B cell (primary cell): ENCODE data around the gene IPO11. TPM values are rescaled to one million over a fixed set of nuclear protein-coding genes. Genes with fewer than 3 reads are reported as not detected.
"Not testable (repeated sequence)": the region's sequence is repeated elsewhere in the genome, so short reads cannot be mapped to it uniquely, and the experiment has no call there.

ENCODE experiments used
- ATAC-seq: fragments of 200-7000 bp; cut with Tn5 transposase; one replicate; pipeline ENCODE4 v1.10.0; 2021; ENCODE audit warnings: low read depth, mild to moderate bottlenecking, moderate number of reproducible peaks, moderate library complexity
- CTCF ChIA-PET: fragments of 350-600 bp; sonication (Branson Sonifier 250); formaldehyde crosslinking; loops from one replicate; lab custom pipeline; 2021; ENCODE audit warnings: antibody characterized with exemption, inconsistent platforms; lab: Charles Lee
- POLR2A ChIA-PET: fragments of 350-600 bp; sonication (Branson Sonifier 250); formaldehyde crosslinking; loops from one replicate; lab custom pipeline; 2021; ENCODE audit warnings: antibody characterized with exemption; lab: Charles Lee
- DNase-seq: peaks from one replicate; pipeline ENCODE4 v3.0.0; 2013
- H2AFZ ChIP-seq: 2 replicates; pipeline ENCODE4 v1.6.1; 2012; ENCODE audit warnings: mild to moderate bottlenecking, low read depth, low read length; ENCODE audit not compliant: insufficient read depth, poor library complexity, severe bottlenecking
- H3K27ac ChIP-seq, 2 donors: 1 replicate in 1 of 2; 2 replicates in 1 of 2; pipeline ENCODE4 v1.5.1; 2012 to 2013; ENCODE audit warnings: low read length in 2 of 2, mild to moderate bottlenecking in 2 of 2, moderate library complexity in 1 of 2
- H3K27me3 ChIP-seq, 4 experiments: fragments of 200-600 bp in 1 of 4; sonication (generic) in 1 of 4; replicated peaks in 1 of 4; 1 replicate in 2 of 4; 2 replicates in 2 of 4; pipeline versions ENCODE4 v1.6.1 to v1.7.0; 2013 to 2016; ENCODE audit warnings: low read length in 3 of 4, mild to moderate bottlenecking in 2 of 4, mixed read lengths in 1 of 4, moderate library complexity in 1 of 4; ENCODE audit not compliant: insufficient read depth in 4 of 4, control insufficient read depth in 3 of 4; ENCODE audit errors: control extremely low read depth in 1 of 4
- H3K36me3 ChIP-seq, 2 experiments: replicated peaks in 1 of 2; 1 replicate in 1 of 2; 2 replicates in 1 of 2; pipeline versions ENCODE4 v1.6.1 to v1.7.1; 2013; ENCODE audit warnings: low read length in 1 of 2; ENCODE audit not compliant: insufficient read depth in 2 of 2, control insufficient read depth in 1 of 2; ENCODE audit errors: control extremely low read depth in 1 of 2, extremely low read depth in 1 of 2
- H3K4me1 ChIP-seq, 2 donors: fragments of 200-600 bp in 1 of 2; sonication (generic) in 1 of 2; 1 replicate in 1 of 2; 2 replicates in 1 of 2; pipeline versions ENCODE4 v1.5.1 to v1.6.1; 2013 to 2017; ENCODE audit warnings: low read length in 2 of 2; ENCODE audit not compliant: control insufficient read depth in 2 of 2, insufficient read depth in 2 of 2
- H3K4me2 ChIP-seq: replicated peaks from 2 replicates; pipeline ENCODE3; 2012; ENCODE audit warnings: mild to moderate bottlenecking, low read depth, low read length; ENCODE audit not compliant: poor library complexity, severe bottlenecking
- H3K4me3 ChIP-seq, 5 experiments: fragments of 200-600 bp in 1 of 5; sonication (generic) in 1 of 5; 1 replicate in 3 of 5; 2 replicates in 2 of 5; pipeline versions ENCODE4 v1.5.1 to v1.7.0; 2011 to 2016; ENCODE audit warnings: low read length in 4 of 5, mild to moderate bottlenecking in 4 of 5, low read depth in 2 of 5, control low read depth in 1 of 5, moderate library complexity in 1 of 5; ENCODE audit not compliant: insufficient read depth in 1 of 5; ENCODE audit errors: control extremely low read depth in 1 of 5, extremely low read depth in 1 of 5
- H3K79me2 ChIP-seq: fragments of 200-600 bp; sonication (generic); one replicate; pipeline ENCODE4 v1.6.0; 2016; ENCODE audit warnings: low read length; ENCODE audit not compliant: control insufficient read depth, insufficient read depth
- H3K9ac ChIP-seq: fragments of 200-600 bp; sonication (generic); 2 replicates; pipeline ENCODE4 v1.6.1; 2017; ENCODE audit warnings: mild to moderate bottlenecking, low read length, moderate library complexity
- H3K9me3 ChIP-seq, 3 donors: one replicate each; pipeline versions ENCODE4 v1.6.1 to v1.7.1; 2013; ENCODE audit warnings: low read length in 2 of 3; ENCODE audit not compliant: control insufficient read depth in 2 of 3, insufficient read depth in 1 of 3; ENCODE audit errors: control extremely low read depth in 1 of 3
- H4K20me1 ChIP-seq: 2 replicates; pipeline ENCODE4 v1.6.0; 2012; ENCODE audit warnings: mild to moderate bottlenecking, low read length; ENCODE audit not compliant: insufficient read depth, control insufficient read depth, poor library complexity, severe bottlenecking
- H3K27ac Mint-ChIP-seq: one replicate; pipeline ENCODE4 v1.8.0; 2021; ENCODE audit warnings: mixed read lengths
- H3K27me3 Mint-ChIP-seq: one replicate; pipeline ENCODE4 v1.8.0; 2021; ENCODE audit warnings: mixed read lengths
- H3K4me1 Mint-ChIP-seq: one replicate; pipeline ENCODE4 v1.8.0; 2021; ENCODE audit warnings: mixed read lengths
- H3K4me3 Mint-ChIP-seq: one replicate; pipeline ENCODE4 v1.8.0; 2021; ENCODE audit warnings: mixed read lengths
- H3K9me3 Mint-ChIP-seq: one replicate; pipeline ENCODE4 v1.8.0; 2022; ENCODE audit warnings: mixed read lengths; ENCODE audit not compliant: insufficient read depth
- CTCF ChIP-seq: fragments of 200-600 bp; IDR thresholded peaks from one replicate; pipeline ENCODE4 v1.8.0; 2022; ENCODE audit warnings: antibody characterized with exemption, mild to moderate bottlenecking
- EZH2 ChIP-seq: IDR thresholded peaks from 2 replicates; pipeline ENCODE4 v1.6.1; 2012; ENCODE audit warnings: borderline replicate concordance, low read depth, mild to moderate bottlenecking, moderate library complexity, low read length; ENCODE audit not compliant: insufficient read depth, poor library complexity, severe bottlenecking
- WGBS: methylation state at CpG from one replicate; pipeline ENCODE4 v1.1.5; 2013; ENCODE audit warnings: missing lambda C conversion rate; ENCODE audit not compliant: insufficient coverage; 5-methylcytosine and 5-hydroxymethylcytosine counted together
- intact Hi-C: fragments of 100-400 bp; cut with micrococcal nuclease; formaldehyde crosslinking; loops from one replicate; pipeline ENCODE4 v1.10.0; 2022
- polyA plus RNA-seq: library from polyadenylated mRNA; depleted of rRNA; stranded (reverse); fragments of >200 nt; gene quantifications from 2 replicates; pipeline ENCODE4 v1.2.3, GENCODE V29; 2012
- total RNA-seq, 2 donors: library from RNA; stranded (reverse); fragments of 120-200 nt in 1 of 2; gene quantifications; 1 replicate in 1 of 2; 2 replicates in 1 of 2; pipeline versions ENCODE4 v1.2.3 to v1.2.4, GENCODE V29; 2013 to 2022

IPO11 gene
- total and polyA plus RNA-seq, 2 donors (not counting 1 experiment from before 2014, with no cell fraction given) = 3.8 to 37.4 TPM

DNA sequence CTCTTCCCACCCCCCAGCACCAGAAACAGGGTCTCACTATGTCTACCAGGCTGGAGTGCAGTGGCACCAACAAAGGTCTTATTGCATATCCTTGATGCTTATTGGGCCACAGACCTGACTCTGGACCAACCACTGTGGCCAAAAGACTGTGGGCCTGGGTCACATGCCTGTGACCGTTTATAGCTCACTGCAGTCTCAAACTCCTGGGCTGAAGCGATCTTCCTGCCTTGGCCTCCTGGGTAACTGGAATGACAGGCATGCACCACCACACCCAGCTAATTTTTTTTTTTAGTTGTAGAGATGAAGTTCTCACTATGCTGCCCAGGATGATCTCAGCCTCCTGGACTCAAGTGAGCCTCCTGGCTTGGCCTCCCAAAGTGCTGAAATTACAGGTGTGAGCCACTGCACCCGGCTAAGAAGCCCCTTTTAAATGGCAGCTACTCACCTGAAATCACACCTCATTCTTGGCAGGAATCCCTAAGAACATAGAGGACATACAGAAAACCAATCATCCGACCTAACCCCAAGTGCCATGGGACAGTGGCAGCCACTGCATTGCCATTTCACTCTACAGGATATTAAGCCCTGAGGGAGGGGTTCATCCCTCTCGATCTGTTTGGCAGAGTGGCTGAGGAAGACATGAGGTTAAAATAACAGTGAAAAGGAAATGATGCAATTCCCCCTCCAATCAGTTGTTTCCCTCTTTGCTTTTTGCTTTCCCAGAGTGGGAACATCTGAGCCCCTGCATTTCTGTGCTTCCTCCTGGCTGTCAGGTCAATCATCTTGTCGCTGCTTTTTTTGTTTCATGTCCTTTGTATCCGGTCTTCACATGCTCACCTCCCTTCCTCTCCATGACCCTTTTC, 240.7 kb downstream of the IPO11 start:
- no peak overlapping the region for H3K4me3 Mint-ChIP-seq
- H3K4me3 ChIP-seq = no peak overlapping the region
- intact Hi-C loops = no loop called here
- WGBS = 45% methylated on average over 4 of the region's 7 CpGs
- no peaks in the 10 kb centered on the region for H3K4me1 ChIP-seq
- no peaks in the 10 kb centered on the region for H4K20me1 ChIP-seq
- no peak overlapping the region for H3K27ac Mint-ChIP-seq
- peaks cover 0 to 7% (median 0%) of the 10 kb centered on the region in 3 donors for H3K9me3 ChIP-seq
- no peak overlapping the region for H3K27ac ChIP-seq
- no peaks in the 10 kb centered on the region for H3K27me3 ChIP-seq
- ChIA-PET POLR2A (no interaction called here), CTCF (no interaction called here)
- TF ChIP-seq CTCF (no peak), EZH2 (no peak)
- no peaks in the 10 kb centered on the region for H3K4me1 Mint-ChIP-seq
- no peaks in the 10 kb centered on the region for H3K9me3 Mint-ChIP-seq
- no peak overlapping the region for H3K9ac ChIP-seq
- DNase-seq = no peak
- no peaks in the 10 kb centered on the region for H3K27me3 Mint-ChIP-seq
- no peak overlapping the region for H2AFZ ChIP-seq
- no peaks in the 10 kb centered on the region for H3K36me3 ChIP-seq
- no peak for ATAC-seq
- no peak overlapping the region for H3K4me2 ChIP-seq
- no peaks in the 10 kb centered on the region for H3K79me2 ChIP-seq

DNA sequence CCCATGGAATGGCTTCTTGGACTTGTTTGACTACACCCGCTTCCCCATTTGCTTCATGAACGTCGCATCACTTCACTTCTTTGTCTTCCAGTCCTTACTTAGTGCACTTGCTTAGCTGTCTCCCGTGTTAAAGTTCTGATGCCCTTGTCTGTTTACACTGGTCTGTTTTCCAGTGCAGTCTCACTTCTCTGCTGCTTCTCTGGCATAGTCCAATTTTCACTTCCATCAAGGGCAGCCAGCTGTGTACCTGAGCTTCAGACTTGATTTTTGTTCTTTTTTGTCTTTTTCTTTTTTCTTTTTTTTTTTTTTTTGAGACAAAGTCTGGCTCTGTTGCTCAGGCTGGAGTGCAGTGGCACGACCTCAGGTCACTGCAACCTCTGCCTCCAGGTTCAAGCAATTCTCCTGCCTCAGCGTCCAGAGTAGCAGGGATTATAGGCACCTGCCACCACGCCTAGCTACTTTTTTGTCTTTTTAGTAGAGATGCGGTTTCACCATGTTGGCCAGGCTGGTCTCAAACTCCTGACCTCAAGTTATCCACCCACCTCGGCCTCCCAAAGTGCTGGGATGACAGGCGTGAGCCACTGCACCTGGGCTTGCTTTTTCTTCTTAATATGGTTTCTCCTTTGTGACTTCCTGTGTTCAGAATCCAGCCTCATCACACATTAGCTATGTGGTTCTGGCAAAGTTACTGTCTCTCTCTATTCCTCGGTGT, 241.5 kb downstream of the IPO11 start:
- H3K27ac Mint-ChIP-seq = no peak overlapping the region
- no peak overlapping the region for H3K4me3 ChIP-seq
- WGBS = 62% methylated on average over 10 of the region's 11 CpGs
- no peak overlapping the region for H3K27ac ChIP-seq
- TF ChIP-seq CTCF (no peak), EZH2 (no peak)
- H3K36me3 ChIP-seq = no peaks in the 10 kb centered on the region
- ATAC-seq (no peak), DNase-seq (no peak)
- no peak overlapping the region for H3K9ac ChIP-seq
- H3K4me1 ChIP-seq = no peaks in the 10 kb centered on the region
- H3K4me3 Mint-ChIP-seq = no peak overlapping the region
- intact Hi-C loops = no loop called here
- no peaks in the 10 kb centered on the region for H3K27me3 Mint-ChIP-seq
- H3K27me3 ChIP-seq = no peaks in the 10 kb centered on the region
- no peaks in the 10 kb centered on the region for H3K79me2 ChIP-seq
- POLR2A ChIA-PET = no interaction called here
- no peaks in the 10 kb centered on the region for H4K20me1 ChIP-seq
- CTCF ChIA-PET = no interaction called here
- H2AFZ ChIP-seq = no peak overlapping the region
- H3K4me2 ChIP-seq = no peak overlapping the region
- no peaks in the 10 kb centered on the region for H3K9me3 Mint-ChIP-seq
- H3K9me3 ChIP-seq = peaks cover 0 to 7% (median 0%) of the 10 kb centered on the region in 3 donors
- H3K4me1 Mint-ChIP-seq = no peaks in the 10 kb centered on the region

GRCh38 chr5:62657772-62658171, 245.2 kb downstream of the IPO11 start:
- H3K4me1 ChIP-seq, H4K20me1 ChIP-seq, H3K9ac ChIP-seq, H3K9me3 ChIP-seq, H3K79me2 ChIP-seq, CTCF ChIA-PET, H2AFZ ChIP-seq, H3K4me3 ChIP-seq, H3K27me3 ChIP-seq, H3K36me3 ChIP-seq, intact Hi-C loops, H3K4me1 Mint-ChIP-seq, H3K4me3 Mint-ChIP-seq, H3K27ac ChIP-seq, ATAC-seq, H3K4me2 ChIP-seq, H3K27me3 Mint-ChIP-seq, DNase-seq, H3K27ac Mint-ChIP-seq, POLR2A ChIA-PET, H3K9me3 Mint-ChIP-seq: not testable (repeated sequence)
